Cerebellar nuclear complex (tissue), 1 donor: ENCODE results near the gene USP22.

Source experiments
- DNase-seq, 2 experiments: peaks; one replicate each; lab custom pipeline; 2025; lab: John Stamatoyannopoulos, UW

The USP22 gene

DNA sequence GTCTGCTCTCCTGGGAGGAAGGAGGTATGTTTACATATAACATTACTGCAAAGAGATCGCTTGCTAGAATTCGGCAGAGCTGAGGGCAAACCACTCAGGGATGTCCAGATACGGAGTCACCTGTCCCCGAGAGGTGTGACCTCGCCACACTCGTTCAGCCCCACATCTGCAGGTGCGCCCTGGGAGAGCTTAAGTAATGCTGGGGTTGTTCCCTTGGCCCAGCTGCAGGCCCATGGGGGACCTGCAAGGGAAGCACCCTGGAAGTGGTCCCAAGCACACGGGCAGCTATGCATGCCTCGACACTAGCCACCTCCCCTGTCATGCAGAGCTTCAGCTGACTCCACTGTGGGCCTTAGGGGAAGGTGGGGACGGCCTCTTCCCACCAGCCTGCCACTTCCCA lies 22.2 kb downstream of the USP22 start:
- no peak for DNase-seq

DNA sequence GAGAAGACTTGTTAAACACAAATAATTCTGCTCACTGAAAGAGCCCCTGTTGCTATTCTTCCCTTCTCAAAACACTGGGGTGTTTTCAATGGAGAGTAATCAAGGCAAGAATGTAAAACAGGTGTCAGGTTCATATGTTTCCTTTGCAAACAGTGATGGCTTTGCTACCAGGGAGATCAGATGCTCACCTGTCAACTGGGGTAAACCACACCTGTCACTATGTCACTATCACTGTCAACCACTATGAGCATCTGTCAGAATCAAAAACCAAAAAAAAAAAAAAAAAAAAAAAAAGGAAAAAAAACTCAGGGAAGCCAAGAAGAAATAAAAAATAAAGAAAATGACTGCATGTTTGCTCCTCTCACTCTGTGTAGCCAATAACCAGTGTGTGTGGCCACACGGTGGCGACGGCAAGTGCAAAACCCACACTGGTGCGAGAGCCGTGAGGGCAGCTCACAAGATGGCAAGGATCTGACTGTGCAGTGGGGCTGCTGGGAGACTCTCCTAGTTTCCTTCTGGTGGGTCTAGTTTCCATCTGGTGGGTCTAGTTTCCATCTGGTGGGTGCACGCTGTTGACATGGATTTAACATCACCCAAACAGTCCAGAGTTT lies 22.7 kb downstream of the USP22 start:
- DNase-seq = peak in 1 of 2 experiments; percentile 48

DNA sequence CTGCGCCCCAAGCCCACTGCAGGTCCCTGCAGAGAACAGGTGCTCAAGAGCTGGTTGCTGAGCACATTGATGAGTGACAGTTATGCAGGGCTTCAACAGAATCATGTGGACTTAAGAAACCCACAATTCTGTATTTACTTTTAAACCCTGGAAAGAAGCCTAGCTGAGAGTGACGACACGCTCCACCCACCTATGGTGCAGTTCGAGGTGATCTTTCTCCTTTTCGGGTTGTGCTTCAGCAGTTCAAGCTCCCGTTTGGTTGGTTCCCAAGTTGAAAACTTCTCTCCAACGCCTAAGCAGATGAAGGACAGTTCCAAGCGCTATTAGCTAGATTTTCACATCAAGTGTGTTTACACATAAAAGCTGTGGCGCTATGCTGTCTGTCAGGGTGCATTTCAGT lies 23.9 kb downstream of the USP22 start:
- DNase-seq = no peak

DNA sequence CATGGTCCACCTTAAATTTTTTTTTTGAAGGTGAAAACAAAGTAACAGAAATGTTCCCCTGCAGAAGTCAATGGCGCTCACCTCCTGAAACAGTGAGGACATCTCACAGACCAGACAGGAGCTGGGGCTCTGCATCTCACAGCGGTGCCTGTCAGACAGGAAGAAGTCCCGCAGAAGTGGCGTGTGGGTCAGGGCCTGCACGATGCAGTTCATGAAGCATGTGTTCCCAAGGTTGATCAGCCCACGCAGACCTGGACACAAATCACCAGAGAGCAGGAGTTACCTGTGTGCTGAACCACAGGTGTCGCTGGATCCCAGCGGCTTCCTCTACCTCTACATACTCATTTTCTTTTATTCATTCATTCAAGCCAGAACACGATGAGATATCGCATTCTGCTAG lies 24.9 kb downstream of the USP22 start:
- no peak for DNase-seq

DNA sequence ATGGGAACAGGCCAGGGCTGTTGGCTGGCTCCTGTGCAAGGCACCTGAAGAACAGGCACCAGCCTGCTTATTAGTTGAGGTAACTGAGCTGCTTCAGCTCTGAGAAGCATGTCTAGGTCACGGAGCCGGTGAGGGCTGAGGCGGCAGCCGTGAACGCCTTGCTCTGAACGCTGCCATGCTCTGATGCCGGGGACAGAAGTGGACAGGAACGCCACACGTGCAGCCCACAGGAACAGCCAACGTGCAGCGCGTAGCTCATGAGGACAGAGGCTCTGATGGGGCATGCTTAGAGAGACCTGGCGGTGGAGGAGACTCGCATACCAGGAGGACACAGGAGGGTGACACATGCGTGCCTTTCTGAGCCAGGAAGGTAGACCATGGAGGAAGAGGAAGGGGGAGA lies 25.6 kb downstream of the USP22 start:
- no peak for DNase-seq

DNA sequence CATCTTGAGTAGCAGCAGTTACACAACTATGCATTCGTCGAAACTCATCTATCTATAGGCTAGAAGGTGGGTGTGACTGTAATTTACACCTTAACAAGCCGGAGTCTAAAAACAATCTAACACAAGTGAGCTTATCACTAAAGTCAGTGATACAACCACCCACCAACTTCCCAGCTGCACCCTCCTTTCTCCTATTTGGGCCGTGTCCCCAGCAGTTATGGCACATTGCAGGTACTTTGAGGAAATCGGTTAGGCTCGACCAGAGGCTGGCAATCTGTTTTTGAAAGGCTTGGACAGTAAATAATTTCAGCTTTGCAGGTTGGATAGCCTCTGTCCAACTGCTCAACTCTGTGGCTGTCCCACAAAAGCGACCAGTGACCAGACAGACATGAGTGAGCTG lies 26.0 kb downstream of the USP22 start:
- DNase-seq = no peak

DNA sequence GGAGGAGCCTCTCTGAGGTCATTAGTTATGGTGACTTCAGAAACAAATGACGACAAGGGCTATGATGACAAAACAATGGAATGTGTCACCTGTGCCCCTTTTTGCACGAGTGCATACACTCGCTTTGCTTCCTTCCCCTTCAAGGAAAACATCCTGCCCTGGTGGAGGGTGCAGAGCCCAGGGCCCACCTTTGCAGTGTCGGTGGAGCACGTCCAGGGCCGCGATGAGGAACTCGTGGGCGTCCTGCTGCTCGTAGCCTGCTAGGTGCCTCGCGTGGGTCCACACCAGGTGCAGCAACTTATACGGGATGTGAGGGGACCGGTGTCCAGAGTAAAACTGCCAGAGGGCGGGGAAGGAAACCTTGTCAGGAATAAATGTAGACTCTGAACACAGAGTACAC lies 27.2 kb downstream of the USP22 start:
- no peak for DNase-seq

DNA sequence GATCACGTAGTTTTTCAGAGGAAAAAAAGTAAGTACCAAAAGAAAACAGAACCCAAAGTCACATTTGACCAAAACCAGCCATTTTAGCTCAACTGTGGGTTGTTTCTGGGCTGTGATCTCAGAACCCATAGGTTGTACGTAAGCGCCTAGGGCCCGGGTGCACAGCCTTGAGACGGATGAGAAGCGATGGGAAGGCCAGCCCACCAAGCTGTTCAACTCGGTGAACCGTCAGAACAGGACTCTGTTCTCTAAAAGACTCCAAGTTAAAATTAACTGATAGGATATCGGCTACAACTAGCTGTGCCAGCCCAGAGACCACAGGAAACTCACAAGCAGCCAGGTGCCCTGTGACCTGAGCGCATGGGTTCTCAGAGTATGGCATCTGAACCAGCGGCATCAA lies 28.3 kb downstream of the USP22 start:
- no peak for DNase-seq

DNA sequence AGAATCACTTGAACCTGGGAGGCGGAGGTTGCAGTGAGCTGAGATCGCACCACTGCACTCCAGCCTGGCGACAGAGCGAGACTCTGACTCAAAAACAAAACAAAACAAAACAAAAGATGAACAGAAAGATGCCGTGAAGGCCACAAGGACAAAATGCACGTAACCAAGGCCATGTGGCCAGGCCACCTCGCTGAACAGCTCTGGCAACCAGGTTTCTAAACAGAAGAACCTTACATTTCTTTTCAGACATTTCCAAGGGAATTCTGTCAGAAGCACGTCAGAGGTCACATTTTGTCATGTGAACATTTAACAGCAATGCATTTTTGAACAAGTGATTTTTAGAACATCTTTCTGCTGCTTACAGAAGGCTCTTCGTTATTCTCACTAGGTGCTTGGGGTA lies 28.8 kb downstream of the USP22 start:
- no peak for DNase-seq

DNA sequence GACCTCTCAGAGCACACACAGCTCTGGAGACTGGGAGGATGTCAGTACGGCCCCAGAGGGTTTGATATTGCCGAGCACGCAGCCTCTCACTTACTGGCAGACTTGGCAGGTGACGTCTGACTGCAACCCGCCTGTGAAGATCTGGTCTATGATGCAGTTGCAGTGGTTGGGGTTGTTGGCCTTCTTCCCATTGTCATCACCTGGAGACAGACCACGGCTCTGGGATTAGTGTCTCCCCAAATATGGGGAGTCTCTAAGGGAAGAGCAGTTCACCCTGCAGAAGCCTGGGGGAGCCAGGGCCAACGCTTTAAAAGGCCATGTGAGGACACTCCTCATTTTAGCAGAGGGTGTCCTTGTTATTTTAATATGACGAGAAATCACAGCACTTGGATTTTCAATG lies 30.1 kb downstream of the USP22 start:
- no peak for DNase-seq

DNA sequence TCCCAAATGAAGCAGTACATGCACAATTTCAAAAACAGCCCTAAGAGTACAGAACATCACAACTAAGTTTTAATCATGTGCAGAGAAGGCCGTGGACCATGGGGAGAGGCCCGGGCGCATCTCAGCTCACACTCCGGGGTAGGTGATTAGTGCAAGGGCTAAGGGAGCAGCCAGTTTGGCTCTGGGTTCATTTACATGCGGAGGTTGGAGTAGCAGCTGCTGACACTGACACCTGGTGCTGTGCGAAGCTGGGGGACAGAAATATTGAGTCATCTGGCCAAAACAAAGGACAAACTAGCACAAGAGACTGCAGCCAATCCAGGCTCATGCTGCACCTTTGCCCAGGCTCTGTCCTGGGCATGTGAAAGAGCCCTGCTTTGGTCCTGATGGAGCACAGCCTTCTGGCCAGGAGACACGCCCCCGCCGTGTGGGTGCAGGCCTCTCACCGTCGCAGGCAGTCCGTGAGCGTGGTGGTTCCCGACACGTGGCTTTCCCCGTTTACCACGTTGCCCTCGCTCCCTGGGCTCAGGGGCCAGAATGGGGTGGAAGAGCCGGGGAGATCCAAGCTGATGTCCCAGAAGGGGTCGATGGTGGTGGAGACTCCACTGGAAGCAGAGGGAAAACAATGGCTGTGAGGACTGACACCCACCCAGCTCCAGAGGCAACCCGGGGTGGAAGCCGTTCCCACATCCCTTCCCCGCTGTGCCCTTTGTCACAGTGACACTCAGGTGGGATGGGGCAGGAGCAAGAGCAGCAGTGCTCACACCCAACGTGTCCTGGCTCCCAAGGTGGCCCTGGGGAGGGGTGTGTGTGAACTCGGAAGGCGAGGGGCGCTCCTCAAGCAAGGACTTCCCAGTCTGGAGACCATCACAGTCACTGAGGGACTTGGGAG lies 31.9 kb downstream of the USP22 start:
- no peak for DNase-seq

DNA sequence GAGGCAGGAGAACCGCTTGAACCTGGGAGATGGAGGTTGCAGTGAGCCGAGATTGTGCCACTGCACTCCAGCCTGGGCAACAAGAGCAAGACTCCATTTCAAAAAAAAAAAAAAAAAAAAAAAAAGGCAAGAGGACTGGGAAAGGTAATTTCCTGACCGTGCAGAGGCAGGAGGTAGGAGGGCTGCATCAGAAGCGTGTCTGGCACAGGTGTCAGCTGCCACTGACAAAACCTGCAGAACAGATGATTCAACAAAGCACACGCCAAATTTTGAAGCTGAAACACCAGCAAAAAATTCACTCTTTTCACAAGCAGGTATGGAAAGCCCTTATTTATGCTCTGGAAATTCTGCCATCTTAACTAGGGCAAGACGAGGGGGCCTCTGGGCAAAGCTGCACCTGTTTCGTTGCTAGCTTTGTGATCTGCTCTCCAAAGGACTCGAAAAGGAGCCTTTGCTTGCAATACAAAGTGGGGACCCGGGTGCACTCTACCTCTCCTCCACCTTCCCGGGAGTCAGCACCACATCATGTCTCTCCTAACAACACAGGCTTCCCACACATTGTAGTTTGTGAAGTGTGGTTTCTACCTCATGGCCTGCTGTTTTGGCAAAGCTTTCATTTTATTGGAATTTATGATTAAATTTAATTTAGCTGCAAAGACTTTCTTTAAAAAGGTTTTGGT lies 33.7 kb downstream of the USP22 start:
- no peak for DNase-seq

DNA sequence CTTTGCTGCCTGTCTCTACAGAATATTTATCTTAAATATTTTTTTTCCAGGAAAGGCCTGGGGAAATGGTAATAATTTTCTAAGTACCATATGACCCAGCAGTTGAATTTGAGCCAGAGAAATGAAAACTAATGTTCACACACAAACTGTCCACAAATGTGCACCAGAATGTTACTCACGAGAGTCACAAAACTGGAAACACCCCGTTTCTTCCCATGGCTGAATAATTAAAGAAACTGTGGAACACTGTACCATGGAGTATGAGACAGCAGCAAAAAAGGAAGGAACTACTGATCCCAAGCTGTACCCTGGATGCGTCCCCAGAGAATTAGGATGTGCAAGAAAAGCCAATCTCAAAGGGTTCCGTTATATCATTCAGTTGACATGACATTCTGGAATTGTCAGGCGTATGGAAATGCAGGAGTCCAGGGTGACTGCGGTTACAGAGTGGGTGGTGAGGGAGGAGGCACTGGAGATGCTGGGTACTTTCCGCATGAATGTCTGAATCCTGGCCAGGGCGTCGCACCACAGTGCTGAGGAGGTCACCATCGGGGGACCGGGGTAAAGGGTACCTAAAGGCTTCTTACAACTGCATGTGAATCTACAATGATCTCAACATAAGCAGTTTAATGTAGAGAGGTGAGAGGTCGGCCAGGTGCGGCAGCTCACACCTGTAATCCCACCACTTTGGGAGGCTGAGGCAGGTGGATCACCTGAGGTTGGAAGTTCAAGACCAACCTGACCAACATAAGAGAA lies 34.5 kb downstream of the USP22 start:
- no peak for DNase-seq

DNA sequence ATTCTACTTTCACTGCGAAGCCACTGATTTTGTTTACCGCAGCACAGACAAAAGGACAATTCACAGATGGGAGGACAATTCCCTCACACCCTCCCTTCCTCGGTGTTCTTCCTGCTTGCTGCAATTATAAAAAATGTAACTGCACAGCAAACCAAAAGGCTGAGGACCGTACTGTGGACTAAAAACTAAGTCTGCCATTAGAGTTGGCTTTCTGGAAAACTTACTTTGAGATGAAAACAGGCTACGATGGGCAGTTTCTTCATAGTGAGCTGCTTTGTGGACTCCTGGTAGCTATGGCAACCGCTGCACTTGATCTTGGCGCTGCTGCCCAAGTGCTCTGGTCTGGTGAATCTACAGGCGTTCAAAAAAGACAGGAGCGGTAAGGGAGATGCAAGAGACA lies 35.2 kb downstream of the USP22 start:
- no peak for DNase-seq

DNA sequence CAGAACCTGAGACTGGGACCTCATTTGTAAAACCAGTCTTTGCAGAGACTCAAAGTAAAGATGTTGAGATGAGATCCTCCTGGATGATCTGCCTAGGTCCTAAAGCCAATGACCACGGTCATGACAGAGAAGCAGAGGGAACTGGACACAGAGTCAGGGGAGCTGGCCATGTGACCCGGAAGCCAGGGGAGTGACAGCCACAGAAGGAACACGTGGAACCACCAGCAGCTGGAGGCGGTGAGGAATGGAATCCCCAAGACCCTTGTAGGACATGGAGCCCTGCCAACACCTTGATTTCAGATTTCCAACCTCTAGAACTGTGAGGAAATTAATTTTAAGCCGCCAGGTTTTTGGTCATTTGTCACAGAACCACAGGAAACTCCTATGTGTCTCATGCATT lies 37.0 kb downstream of the USP22 start:
- no peak for DNase-seq

DNA sequence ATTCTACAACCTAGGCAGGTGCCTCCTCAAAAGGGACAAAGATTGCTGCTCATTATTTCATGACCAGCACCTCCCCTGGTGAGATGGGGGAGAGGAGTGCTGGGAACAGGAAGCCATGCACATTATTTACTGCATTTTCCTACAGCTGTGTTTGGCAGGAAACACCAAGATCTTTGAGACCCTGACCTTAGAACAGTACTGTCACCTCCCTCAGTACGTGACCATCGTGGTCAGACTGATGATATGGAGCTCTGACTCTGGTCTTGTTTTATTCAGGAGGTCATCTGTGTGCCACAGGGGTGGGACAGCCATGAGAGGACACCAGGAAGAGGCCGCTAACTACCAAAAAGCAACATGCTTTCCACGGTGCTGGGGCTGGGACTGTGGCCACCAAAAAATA lies 37.4 kb downstream of the USP22 start:
- DNase-seq = no peak

DNA sequence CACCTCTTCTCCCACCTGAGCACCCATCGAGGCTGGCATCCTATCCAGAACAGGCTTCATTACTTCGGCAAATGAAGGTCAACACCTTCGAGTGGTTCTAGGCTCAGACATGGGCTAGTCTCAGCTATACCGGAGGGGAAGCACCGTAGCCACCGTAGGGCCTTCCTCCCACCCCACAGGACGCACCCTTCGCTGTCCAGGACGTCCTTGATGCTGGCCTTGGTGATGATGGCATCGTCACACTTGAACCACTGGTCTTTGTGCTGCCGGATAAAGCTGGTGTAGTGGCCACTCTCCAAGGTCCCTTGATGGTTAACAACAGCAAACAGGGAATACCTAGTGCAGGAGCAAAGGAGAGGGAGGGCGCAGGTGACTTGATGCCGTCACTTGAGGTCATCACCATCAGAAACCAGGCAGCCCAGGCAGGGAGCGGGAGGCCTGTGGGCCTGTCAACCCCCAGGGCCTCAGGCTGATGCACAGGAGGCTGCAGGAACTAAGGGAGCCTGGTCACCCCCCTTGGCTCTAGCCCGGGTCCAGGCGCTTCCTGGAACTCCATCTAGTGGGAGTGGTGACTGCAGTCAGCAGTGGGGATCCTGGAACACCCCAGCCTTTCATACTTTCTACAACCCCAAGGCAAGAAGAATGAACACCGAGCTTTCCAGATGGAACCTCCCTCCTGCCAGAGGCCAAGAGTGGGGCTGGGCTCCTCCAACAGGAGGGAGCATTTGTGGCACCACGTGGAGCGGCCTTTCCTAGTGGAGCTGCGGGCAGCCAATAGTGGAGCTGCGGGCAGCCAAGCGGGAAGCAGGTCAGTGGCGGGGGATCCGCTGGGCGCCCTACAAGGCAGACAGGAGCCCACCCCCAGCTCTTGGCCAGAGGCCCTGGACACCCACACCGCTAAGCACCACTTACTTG lies 38.5 kb downstream of the USP22 start:
- DNase-seq = no peak

DNA sequence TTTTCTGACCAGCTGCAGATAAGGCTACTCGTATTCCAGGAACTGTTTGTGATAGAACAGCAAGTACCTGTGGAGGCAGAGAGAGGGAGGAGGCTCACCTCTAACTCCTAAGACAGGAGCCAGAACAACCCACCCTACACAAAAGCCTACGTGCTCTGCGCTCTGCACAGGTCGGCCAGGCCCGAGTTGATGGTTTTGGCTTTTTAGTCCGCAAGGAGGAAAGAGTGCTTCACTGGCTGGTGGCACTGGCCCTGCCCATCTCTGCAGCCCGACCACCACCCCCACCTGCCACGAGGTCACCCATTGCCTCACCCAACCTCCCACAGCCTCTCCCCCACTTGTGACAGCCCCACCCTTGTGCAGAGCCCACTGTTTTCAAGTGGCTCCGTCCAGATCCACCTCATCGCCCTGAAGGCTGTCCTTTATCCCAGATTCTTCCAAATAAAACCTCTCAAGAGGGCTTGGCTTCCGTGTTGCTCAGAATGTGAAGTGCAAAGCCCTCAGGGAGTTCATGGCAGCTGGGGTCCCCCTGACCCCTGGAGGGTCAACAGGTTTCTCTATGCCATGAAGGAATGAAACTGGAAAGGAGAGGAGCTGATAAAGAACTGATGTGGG lies 39.7 kb downstream of the USP22 start:
- no peak for DNase-seq

DNA sequence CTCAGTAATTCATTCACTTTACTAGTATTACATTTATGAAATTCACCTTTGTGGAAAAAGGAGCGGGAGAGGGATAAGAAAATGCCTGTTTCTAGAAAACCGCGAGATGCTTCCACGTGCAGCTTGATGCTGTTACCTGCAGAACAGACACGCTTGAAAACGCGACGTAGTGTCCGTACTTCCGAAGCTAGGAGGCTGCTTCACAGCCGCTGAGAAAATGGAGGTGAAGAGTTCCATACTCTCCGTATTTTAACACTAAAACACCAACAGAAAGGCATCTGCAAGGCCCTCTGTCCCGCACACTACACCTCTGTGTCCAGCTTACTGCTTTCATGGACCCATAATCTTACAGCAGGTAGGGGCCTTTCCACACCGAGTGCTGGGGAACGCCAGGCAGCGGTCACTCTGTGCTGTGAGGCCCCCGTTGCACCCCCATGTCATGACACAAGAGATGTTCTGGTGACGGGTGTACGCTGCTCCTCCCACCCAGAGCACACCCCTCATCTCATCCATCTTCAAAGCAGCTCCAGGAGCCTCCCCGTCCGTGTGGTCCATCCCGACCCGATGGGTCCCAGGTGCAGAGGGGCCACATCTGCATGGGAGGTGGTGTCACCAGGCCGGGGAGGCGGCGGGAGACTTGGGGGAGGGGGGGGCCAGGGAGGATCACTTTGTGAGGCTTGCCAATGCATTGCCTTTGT lies 40.4 kb downstream of the USP22 start:
- DNase-seq = no peak

DNA sequence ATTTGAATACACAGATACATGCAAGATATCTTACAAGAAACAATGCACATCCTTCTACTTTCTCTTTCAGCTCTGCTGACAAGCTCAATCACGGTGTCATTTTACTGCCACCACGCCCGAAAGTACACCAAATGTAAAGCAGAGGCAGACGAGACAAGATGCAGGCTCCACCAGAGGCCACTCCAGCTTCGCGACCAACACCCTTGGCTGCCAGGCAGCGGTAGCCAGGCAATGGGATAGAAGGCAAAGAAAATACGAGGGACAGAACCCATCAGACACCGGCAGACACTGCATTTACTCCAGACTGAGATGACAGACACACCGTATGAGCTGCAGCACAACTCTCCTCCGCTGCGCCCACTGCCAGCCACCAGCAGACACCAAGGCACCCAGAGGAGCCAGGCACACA lies 41.0 kb downstream of the USP22 start:
- DNase-seq = no peak
